ENCODE data around the gene SLC10A2. TPM values are rescaled to one million over a fixed set of nuclear protein-coding genes. Genes with fewer than 3 reads are reported as not detected.

SLC10A2 gene
- total RNA-seq, result not detected in 2 replicates

GRCh38 chr13:103066079-103066780, at the start of gene SLC10A2:
TSS of gene SLC10A2 (minus strand) at chr13:103066417. CDS start at chr13:103066249, 168 bp downstream.

Other genes starting within 250 kb of the SLC10A2 start
- gene ERCC5, start 220.4 kb downstream of the SLC10A2 start, total RNA-seq, result 43.8 and 50.5 TPM in 2 replicates